HEK293 (cell line): ENCODE measurements around the gene TBC1D5.
A peak's percentile ranks its signal among the peaks of the same experiment; 100 is the strongest.

ENCODE experiments used
- BCL11A ChIP-seq: fragments of 450-650 bp; formaldehyde crosslinking; IDR thresholded peaks from 2 replicates; pipeline ENCODE4 v1.5.1; 2016; ENCODE audit warnings: low read depth, missing biosample characterization, missing genetic modification characterization
- FEZF1 ChIP-seq: fragments of 450-650 bp; formaldehyde crosslinking; IDR thresholded peaks from 2 replicates; pipeline ENCODE4 v1.5.1; 2016; ENCODE audit warnings: missing biosample characterization, missing genetic modification characterization
- GLI4 ChIP-seq: fragments of 450-650 bp; formaldehyde crosslinking; IDR thresholded peaks from 2 replicates; pipeline ENCODE4 v1.5.1; 2016; ENCODE audit warnings: missing biosample characterization, missing genetic modification characterization
- KLF8 ChIP-seq: fragments of 450-650 bp; formaldehyde crosslinking; IDR thresholded peaks from 2 replicates; pipeline ENCODE4 v1.5.1; 2016; ENCODE audit warnings: missing biosample characterization, missing genetic modification characterization
- MZF1 ChIP-seq: fragments of 450-650 bp; formaldehyde crosslinking; IDR thresholded peaks from 2 replicates; pipeline ENCODE4 v1.5.1; 2017; ENCODE audit warnings: missing biosample characterization, missing genetic modification characterization, borderline replicate concordance
- SCRT1 ChIP-seq: fragments of 450-650 bp; formaldehyde crosslinking; IDR thresholded peaks from 2 replicates; pipeline ENCODE4 v1.5.1; 2016; ENCODE audit warnings: missing biosample characterization, missing genetic modification characterization, borderline replicate concordance
- SP3 ChIP-seq: fragments of 450-650 bp; formaldehyde crosslinking; IDR thresholded peaks from 2 replicates; pipeline ENCODE4 v1.5.1; 2016; ENCODE audit warnings: missing biosample characterization, missing genetic modification characterization
- ZBTB17 ChIP-seq: fragments of 450-650 bp; formaldehyde crosslinking; IDR thresholded peaks from 2 replicates; pipeline ENCODE4 v1.5.1; 2016; ENCODE audit warnings: missing biosample characterization, missing genetic modification characterization
- ZFP69B ChIP-seq: fragments of 450-650 bp; formaldehyde crosslinking; IDR thresholded peaks from 2 replicates; pipeline ENCODE4 v1.5.1; 2016; ENCODE audit warnings: missing biosample characterization, missing genetic modification characterization
- ZNF2 ChIP-seq: fragments of 450-650 bp; formaldehyde crosslinking; IDR thresholded peaks from 2 replicates; pipeline ENCODE4 v1.5.1; 2016; ENCODE audit warnings: missing biosample characterization, missing genetic modification characterization
- ZNF26 ChIP-seq: fragments of 450-650 bp; formaldehyde crosslinking; IDR thresholded peaks from 2 replicates; pipeline ENCODE4 v1.5.1; 2016; ENCODE audit warnings: missing biosample characterization, missing genetic modification characterization
- ZNF366 ChIP-seq: fragments of 450-650 bp; formaldehyde crosslinking; conservative IDR thresholded peaks from 2 replicates; pipeline ENCODE4 v1.5.1; 2016; ENCODE audit warnings: missing biosample characterization, missing genetic modification characterization
- ZNF394 ChIP-seq: fragments of 450-650 bp; formaldehyde crosslinking; IDR thresholded peaks from 2 replicates; pipeline ENCODE4 v1.5.1; 2016; ENCODE audit warnings: missing biosample characterization, missing genetic modification characterization, mild to moderate bottlenecking, moderate library complexity, borderline replicate concordance
- ZNF473 ChIP-seq: fragments of 450-650 bp; formaldehyde crosslinking; IDR thresholded peaks from 2 replicates; pipeline ENCODE4 v1.5.1; 2017; ENCODE audit warnings: missing biosample characterization, missing genetic modification characterization
- ZNF521 ChIP-seq: fragments of 450-650 bp; formaldehyde crosslinking; IDR thresholded peaks from 2 replicates; pipeline ENCODE4 v1.5.1; 2017; ENCODE audit warnings: missing biosample characterization, mild to moderate bottlenecking, missing genetic modification characterization
- ZNF658 ChIP-seq: fragments of 450-650 bp; formaldehyde crosslinking; IDR thresholded peaks from 2 replicates; pipeline ENCODE4; 2016; ENCODE audit warnings: missing biosample characterization, missing genetic modification characterization
- ZNF701 ChIP-seq: fragments of 450-650 bp; formaldehyde crosslinking; IDR thresholded peaks from 2 replicates; pipeline ENCODE4 v1.5.1; 2016; ENCODE audit warnings: missing biosample characterization, missing genetic modification characterization
- ZNF76 ChIP-seq: fragments of 450-650 bp; formaldehyde crosslinking; IDR thresholded peaks from 2 replicates; pipeline ENCODE4; 2016; ENCODE audit warnings: low read depth, missing biosample characterization, missing genetic modification characterization, borderline replicate concordance
- ZNF776 ChIP-seq: fragments of 450-650 bp; formaldehyde crosslinking; IDR thresholded peaks from 2 replicates; pipeline ENCODE4 v1.5.0; 2017; ENCODE audit warnings: missing biosample characterization, missing genetic modification characterization, borderline replicate concordance
- ZNF837 ChIP-seq: fragments of 450-650 bp; formaldehyde crosslinking; IDR thresholded peaks from 2 replicates; pipeline ENCODE4 v1.5.1; 2016; ENCODE audit warnings: missing biosample characterization, missing genetic modification characterization
- ZNF843 ChIP-seq: fragments of 450-650 bp; formaldehyde crosslinking; IDR thresholded peaks from 2 replicates; pipeline ENCODE4 v1.5.1; 2016; ENCODE audit warnings: missing biosample characterization, missing genetic modification characterization
- TF ChIP-seq, protein P1 (sequence below): fragments of 450-650 bp; formaldehyde crosslinking; IDR thresholded peaks from 2 replicates; pipeline ENCODE4 v1.5.1; 2017; ENCODE audit warnings: missing biosample characterization, missing genetic modification characterization
- TF ChIP-seq, protein P2 (sequence below): fragments of 450-650 bp; formaldehyde crosslinking; IDR thresholded peaks from 2 replicates; pipeline ENCODE4 v1.5.1; 2016; ENCODE audit warnings: missing biosample characterization, missing genetic modification characterization
- TF ChIP-seq, protein P3 (sequence below): fragments of 450-650 bp; formaldehyde crosslinking; IDR thresholded peaks from 2 replicates; pipeline ENCODE4 v1.5.1; 2016; ENCODE audit warnings: missing biosample characterization, missing genetic modification characterization
- TF ChIP-seq, protein P4 (sequence below): fragments of 450-650 bp; formaldehyde crosslinking; IDR thresholded peaks from 2 replicates; pipeline ENCODE4 v1.5.1; 2016; ENCODE audit warnings: missing biosample characterization, missing genetic modification characterization

Gene TBC1D5

DNA sequence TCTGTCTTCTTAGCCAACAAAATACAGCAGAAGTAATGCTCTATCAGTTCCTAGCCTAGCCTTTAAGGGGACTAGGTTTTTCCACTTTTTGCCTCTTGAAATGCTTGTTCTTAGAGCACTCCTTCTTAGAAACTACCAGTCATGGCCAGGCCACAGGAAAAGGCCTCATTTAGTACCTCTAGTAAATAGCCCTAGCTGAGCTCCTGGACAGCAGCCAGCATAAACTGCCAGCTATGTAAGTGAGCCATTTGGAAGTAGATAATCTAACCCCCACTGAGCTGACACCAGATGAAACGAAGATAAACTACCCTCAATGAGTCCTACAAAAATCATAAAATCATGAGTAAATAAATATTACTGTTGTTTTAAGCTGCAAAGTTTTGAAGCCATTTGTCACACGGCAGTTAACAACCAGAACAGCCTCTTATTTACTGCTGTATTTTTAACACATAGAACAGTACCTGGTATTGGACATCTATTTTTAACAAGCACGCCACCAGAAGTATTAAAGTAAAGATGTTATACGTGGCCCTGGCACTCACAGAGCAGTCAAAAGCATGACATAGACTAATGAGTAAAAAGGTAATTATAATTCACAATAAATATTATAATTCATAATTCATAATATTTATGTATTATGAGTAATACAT is 12.0 kb downstream of the TBC1D5 start (continued):
- TF ChIP-seq MZF1 (peak; percentile 86; the same call in 1 of the 2 replicates), SCRT1 (tag by site-specific recombination) (peak; percentile 88), BCL11A (tag by site-specific recombination) (peak; percentile 95), ZNF701 (tag by site-specific recombination) (no peak), ZNF2 (peak; percentile 94), ZNF658 (no peak), FEZF1 (tag by site-specific recombination) (peak; percentile 100), ZNF394 (tag by site-specific recombination) (peak; percentile 76; the same call in 1 of the 2 replicates), KLF8 (tag by site-specific recombination) (peak; percentile 86), ZNF776 (tag by site-specific recombination) (no peak), ZNF837 (tag by site-specific recombination) (no peak), ZNF26 (tag by site-specific recombination) (no peak), ZNF366 (tag by site-specific recombination) (peak; percentile 96), ZNF521 (tag by site-specific recombination) (no peak), ZFP69B (tag by site-specific recombination) (peak; percentile 87), ZNF843 (tag by site-specific recombination) (peak; percentile 100), ZBTB17 (tag by site-specific recombination) (peak; percentile 82), ZNF76 (tag by site-specific recombination) (peak; percentile 59; the same call in 1 of the 2 replicates), GLI4 (tag by site-specific recombination) (no peak), ZNF473 (tag by site-specific recombination) (no peak), SP3 (no peak)
- TF ChIP-seq, protein P1, sequence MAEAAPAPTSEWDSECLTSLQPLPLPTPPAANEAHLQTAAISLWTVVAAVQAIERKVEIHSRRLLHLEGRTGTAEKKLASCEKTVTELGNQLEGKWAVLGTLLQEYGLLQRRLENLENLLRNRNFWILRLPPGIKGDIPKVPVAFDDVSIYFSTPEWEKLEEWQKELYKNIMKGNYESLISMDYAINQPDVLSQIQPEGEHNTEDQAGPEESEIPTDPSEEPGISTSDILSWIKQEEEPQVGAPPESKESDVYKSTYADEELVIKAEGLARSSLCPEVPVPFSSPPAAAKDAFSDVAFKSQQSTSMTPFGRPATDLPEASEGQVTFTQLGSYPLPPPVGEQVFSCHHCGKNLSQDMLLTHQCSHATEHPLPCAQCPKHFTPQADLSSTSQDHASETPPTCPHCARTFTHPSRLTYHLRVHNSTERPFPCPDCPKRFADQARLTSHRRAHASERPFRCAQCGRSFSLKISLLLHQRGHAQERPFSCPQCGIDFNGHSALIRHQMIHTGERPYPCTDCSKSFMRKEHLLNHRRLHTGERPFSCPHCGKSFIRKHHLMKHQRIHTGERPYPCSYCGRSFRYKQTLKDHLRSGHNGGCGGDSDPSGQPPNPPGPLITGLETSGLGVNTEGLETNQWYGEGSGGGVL (tag by site-specific recombination): peak; percentile 80
- TF ChIP-seq, protein P2, sequence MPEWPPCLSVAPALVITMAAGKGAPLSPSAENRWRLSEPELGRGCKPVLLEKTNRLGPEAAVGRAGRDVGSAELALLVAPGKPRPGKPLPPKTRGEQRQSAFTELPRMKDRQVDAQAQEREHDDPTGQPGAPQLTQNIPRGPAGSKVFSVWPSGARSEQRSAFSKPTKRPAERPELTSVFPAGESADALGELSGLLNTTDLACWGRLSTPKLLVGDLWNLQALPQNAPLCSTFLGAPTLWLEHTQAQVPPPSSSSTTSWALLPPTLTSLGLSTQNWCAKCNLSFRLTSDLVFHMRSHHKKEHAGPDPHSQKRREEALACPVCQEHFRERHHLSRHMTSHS: peak; percentile 99
- TF ChIP-seq, protein P3, sequence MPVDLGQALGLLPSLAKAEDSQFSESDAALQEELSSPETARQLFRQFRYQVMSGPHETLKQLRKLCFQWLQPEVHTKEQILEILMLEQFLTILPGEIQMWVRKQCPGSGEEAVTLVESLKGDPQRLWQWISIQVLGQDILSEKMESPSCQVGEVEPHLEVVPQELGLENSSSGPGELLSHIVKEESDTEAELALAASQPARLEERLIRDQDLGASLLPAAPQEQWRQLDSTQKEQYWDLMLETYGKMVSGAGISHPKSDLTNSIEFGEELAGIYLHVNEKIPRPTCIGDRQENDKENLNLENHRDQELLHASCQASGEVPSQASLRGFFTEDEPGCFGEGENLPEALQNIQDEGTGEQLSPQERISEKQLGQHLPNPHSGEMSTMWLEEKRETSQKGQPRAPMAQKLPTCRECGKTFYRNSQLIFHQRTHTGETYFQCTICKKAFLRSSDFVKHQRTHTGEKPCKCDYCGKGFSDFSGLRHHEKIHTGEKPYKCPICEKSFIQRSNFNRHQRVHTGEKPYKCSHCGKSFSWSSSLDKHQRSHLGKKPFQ: peak; percentile 94
- TF ChIP-seq, protein P4, sequence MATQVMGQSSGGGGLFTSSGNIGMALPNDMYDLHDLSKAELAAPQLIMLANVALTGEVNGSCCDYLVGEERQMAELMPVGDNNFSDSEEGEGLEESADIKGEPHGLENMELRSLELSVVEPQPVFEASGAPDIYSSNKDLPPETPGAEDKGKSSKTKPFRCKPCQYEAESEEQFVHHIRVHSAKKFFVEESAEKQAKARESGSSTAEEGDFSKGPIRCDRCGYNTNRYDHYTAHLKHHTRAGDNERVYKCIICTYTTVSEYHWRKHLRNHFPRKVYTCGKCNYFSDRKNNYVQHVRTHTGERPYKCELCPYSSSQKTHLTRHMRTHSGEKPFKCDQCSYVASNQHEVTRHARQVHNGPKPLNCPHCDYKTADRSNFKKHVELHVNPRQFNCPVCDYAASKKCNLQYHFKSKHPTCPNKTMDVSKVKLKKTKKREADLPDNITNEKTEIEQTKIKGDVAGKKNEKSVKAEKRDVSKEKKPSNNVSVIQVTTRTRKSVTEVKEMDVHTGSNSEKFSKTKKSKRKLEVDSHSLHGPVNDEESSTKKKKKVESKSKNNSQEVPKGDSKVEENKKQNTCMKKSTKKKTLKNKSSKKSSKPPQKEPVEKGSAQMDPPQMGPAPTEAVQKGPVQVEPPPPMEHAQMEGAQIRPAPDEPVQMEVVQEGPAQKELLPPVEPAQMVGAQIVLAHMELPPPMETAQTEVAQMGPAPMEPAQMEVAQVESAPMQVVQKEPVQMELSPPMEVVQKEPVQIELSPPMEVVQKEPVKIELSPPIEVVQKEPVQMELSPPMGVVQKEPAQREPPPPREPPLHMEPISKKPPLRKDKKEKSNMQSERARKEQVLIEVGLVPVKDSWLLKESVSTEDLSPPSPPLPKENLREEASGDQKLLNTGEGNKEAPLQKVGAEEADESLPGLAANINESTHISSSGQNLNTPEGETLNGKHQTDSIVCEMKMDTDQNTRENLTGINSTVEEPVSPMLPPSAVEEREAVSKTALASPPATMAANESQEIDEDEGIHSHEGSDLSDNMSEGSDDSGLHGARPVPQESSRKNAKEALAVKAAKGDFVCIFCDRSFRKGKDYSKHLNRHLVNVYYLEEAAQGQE (tag by site-specific recombination): peak; percentile 63
